IPS-NIHi7 (cell line): Measurements from ENCODE around the gene EPHA10.

Experiments
- DNase-seq: peaks from one replicate; pipeline ENCODE4 v3.0.0; 2012; ENCODE audit warnings: mixed read lengths; ENCODE audit errors: extremely low spot score

The EPHA10 gene

GRCh38 chr1:37764888-37765441 is at the start of gene EPHA10:
TSS of gene EPHA10 (minus strand) at chr1:37765120. CDS start at chr1:37765066, 54 bp downstream.
- peak; percentile 80 for DNase-seq

DNA sequence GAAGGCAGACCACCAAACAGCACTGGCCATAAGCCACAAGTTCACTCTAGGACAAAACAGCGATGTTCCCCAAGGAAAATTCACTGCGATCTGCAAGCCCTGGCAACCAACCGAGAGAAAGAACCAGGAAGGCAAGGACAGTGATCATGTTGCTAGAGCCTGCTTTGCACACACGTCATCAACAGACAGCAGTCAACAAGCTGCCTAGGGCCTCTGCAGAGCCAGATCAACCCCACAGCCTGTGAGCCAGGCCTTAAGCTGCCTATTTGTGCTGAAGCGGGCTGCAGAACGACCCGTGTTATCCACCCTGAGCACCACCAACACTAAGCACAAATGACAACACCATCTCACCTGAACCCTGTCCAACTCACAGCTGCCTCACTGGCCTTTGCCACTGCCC is 49.3 kb upstream of the EPHA10 start:
- DNase-seq: no peak

DNA sequence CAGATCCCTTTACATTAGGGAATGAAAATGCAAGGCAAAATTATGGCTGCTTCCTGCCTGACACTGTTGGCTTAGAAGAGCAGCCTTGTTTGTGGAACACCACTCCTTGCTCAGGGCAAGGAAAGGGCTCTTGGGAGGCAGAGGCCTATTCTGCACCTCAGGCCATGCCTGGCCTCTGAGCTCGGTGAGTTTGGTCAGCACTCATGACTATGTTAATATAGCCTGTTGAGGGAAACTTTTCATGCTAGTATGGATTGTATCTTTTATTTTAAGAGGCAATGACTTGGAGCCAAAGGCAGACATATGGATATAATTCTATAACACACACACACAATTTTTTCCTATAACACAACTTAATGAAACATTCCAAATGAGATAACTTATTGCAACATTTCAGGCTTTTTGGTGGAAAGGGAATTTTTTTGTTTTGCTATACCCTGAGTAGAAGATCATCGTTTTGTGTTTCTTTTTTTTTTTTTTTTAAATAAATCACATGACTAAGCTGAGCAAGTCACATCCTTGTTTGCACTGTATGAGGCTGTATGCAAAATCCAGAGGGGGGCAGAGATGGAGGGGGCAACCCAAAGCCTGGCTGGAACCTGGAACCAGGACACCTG is 48.7 kb upstream of the EPHA10 start:
- no peak for DNase-seq

DNA sequence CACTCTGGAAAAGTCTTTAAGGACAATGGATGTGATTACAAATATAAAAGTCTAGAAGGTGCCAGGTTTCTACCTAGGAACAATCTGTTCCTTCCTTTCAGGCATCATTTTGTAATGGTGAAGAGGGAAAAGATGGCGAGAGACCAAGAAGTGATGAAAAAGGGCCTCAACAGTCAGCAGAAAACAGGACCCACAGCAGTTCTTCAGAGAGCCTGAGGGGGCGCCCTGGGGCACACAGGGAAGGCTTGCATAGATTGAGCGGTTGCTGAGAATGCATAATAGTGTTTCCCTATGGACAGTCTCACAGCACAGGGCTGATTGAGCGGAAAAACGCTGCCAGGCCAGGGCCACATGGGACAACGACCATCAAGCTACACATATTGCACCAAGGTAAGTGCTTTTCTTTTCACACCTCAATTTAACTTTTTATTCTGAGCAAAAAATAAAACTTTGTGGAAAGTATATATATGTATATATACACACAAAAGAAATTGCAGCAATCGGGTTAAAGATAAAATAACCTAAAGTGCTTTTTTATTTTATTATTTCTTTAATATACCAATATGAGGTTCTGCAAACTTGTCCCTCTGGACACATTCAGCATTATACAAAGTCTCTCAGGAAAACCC is 46.2 kb upstream of the EPHA10 start:
- DNase-seq: peak; percentile 78

DNA sequence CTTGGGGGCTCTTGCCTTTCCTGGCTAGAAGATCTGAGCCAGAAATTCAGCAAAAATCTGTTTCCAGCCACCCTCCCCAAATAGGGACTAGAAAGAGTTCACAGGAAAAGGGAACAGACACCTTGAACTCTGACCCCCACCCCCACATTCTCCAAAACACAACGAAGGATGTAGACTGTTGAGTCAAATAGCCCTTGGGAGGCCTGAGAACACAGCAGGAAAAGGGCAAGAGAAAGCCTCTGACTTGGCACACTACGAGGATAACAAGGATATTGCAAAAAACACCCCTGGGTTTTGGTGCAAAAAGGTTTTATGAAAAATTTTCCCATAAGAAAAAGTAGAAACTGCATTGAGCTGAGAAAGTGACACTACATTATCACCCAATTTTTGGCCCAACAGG is 45.0 kb upstream of the EPHA10 start:
- no peak for DNase-seq

GRCh38 chr1:37808369-37809319 is 43.7 kb upstream of the EPHA10 start:
- peak; percentile 88 for DNase-seq

- DNase-seq: peak; percentile 98
These were observed 42.8 kb upstream of the EPHA10 start, which contains the start of the genes C1orf122 and YRDC for GRCh38 chr1:37807555-37808368. TSS of gene C1orf122 (plus strand) at chr1:37807790. CDS start at chr1:37808405, 615 bp downstream. TSS of gene YRDC (minus strand) at chr1:37808208. CDS start at chr1:37808180, 28 bp downstream.

- DNase-seq: no peak
These were observed 42.3 kb upstream of the EPHA10 start for GRCh38 chr1:37807220-37807554.

DNA sequence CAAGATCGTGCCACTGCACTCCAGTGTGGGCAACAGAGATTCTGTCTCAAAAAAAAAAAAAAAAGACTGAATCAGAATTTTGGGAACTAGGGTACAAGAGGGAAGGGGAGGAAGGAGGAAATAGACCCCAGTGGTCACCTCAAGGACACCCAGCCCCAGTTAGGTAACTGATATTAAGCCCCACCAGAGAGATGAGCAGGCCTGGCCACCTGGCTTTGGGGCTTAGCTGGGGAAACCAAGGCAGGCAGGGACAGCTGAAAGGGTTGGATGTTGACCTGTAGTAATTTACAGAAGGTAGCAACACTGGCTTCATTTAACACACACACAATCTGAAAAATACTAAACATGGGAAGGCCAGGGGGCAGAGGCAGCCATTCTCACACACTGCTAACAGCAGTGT is 37.5 kb upstream of the EPHA10 start:
- DNase-seq: no peak

DNA sequence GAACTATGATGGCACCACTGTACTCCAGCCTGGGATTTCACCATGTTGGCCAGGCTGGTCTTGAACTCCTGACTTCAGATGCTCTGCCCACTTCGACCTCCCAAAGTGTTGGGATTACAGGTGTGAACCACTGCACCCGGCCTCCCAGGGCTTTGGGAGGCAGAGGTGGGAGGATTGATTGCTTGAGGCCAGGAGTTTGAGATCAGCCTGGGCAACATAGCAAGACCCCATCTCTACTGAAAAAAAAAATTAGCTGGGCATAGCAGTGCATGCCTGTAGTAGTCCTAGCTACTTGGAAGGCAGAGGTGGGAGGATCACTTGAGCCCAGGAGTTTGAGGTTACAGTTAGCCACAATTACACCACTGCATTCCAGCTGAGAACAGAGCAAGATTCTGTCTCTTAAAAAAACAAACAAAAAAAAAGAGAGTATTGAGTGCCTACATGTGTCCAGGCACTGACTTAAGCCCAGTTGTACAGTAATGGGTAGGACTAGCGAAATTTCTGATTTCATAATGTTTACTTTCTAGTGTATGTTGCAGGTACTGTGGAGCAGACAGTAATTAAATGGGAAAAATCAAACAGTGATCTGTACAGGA is 32.9 kb upstream of the EPHA10 start:
- no peak for DNase-seq

DNA sequence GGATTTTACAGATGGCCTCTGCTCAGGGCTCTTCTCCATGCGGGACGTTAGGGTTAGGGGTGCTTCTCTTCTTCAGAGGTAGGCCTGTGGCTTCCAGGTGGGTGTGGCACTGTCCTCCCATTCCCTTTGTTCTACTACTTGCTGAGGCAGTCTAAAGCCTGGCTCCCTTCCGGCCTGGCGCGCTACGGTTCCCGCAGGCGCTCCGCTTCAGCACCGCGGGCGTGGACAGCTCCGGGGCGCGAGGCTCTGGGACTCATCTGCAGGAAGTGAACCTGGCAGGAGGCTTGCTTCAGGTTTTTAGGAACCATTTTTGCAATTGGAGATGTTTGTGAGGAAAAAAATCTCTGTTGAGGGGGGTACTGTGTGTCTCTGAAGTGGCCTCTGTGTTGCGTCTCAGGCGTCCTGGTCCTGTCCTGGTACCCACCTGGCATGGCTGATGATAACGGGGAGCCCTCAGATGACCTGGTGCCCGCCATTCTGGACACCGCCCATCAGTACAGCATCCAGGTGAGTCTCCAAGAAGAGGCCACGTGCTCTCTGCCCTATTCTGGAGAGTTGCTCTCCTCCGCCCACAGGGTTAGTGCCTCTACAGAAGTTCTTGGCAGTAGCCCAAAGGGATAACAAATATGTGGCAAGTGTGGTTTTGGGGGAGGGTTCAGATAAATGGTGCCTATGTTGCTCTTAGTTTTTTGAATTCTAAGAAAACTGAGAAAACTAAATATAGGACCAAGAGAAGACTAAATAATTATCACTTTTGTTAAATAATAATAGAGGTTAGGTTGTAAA is 30.6 kb upstream of the EPHA10 start:
- peak; percentile 93 for DNase-seq

DNA sequence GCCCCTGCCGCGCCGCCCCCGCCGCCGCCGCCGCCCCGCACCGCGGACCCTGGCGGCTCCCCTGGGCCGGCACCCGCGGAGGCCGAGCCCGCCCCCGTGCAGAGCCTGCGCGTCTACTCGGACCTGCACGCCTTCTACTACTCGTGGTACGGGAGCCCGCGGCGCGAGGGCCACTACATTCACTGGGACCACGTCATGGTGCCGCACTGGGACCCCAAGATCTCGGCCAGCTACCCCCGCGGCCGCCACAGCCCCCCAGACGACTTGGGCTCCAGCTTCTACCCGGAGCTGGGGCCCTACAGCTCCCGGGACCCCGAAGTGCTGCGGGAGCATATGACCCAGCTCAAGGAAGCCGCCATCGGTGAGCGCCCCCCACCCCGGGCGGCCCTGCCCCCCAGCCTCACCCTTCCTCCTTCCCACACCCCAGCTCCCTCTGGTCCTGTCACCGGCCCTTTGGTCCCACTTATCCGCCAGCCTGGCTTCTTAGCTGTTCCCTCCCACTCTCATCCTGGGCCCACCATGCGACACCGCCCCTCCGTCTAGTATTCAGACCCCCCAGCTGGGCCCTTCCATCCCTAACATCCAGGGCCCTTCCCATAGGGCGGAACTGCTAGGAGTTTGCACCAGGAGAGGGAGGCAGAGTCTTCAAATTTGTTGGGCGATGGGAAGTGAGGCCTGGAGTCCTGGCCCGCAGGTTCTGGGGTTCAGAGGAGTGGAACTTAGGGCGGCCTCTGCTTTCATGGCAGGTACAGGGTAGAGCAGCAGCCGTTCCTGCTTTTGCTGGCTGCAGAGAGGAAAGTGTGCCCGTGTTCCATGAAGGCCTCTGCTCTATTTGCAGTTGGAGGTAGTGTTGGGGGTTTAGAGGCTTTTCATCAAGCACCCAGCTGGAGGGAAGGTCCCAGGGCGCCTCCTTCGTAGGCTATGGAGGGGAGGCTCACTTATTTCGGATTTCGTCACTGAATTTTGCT is 29.7 kb upstream of the EPHA10 start:
- DNase-seq: peak; percentile 18

DNA sequence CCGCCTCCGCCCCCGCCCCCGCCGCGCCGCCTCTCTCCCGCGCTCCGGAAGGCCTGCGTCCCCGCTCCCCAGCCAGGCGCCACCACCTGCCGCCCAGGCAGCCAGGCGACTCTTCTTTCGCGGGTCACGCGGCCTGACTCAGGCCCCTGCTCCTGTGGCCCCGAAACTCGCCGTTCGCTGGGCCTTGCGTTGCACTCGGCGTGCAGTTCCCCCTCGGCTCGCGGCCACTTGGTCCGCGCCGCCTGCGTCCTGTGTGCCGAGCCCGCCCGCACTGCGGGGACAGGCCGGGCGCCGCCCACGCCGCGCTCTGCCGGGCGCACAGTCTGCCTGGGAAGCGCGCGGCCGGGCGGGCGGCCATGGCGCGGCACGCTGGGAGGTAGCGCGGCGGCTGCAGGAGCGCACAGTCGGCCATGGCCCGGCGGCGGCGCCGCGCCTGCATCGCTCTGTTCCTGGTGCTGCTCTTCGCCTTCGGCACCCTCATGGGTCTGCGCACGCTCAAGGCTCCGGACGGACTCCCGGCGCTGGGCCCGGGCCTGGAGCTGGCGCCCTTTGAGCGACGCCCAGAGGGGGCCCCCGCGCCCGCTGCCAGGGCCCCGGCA is 29.0 kb upstream of the EPHA10 start, which contains the start of gene MANEAL:
TSS of gene MANEAL (plus strand) at position 75 of the 599 bp plus-strand sequence. CDS start at position 411, 336 bp downstream.
- peak; percentile 74 for DNase-seq

DNA sequence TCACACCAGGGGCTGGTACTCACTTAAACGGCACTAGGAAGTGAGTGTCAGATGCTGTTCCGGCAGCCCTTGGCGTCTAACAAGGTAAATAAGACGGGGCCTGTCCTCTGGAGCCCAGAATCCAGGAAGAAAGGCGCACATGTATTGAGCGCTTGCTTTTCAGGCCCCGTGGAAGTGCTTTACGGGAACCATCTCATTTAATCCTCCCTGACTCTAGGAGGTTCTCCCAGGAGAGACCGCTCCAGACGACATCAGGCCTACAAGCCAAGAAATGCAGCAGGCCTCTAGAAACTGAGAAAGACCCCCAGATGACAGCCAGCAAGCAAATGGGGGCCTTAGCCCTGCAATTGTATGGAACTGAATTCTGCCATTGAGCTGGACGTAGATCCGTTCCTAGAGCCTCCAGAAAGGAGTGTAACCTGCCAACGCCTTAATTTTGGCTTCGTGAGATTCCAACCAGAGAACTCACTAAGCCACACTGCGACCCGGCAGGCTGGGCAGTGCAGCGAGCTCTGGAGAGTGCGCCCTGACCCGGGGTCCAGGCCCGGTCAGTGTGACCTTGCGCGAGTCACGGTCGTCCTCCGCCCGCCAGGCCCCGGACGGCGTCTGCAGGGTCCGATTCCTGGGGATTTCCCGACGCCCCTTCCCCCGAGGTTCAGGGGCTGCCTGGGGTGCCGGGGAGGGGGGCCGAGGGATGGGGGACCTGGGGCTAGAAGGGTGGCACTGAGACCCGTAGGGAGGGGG is 28.2 kb upstream of the EPHA10 start:
- peak; percentile 22 for DNase-seq

- no peak for DNase-seq
These were observed 17.6 kb upstream of the EPHA10 start for GRCh38 chr1:37782491-37782890.

DNA sequence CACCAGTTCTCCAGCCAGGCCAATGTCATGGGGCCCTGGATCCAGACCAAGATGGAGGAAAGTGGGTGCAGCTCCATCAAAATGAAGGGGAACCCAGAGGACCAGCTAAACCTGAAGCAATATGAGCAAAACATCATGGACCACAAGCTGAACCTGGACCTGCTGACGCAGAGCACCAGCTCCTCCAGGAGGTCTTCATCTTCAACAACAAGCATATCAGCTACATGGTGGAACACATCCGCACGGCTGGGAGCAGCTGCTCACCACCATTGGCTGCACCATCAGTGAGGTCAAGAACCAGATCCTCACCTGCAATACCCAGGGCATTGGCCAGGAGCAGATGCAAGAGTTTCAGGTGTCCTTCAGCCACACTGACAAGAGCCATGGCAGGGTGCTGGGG is 13.7 kb upstream of the EPHA10 start:
- no peak for DNase-seq

DNA sequence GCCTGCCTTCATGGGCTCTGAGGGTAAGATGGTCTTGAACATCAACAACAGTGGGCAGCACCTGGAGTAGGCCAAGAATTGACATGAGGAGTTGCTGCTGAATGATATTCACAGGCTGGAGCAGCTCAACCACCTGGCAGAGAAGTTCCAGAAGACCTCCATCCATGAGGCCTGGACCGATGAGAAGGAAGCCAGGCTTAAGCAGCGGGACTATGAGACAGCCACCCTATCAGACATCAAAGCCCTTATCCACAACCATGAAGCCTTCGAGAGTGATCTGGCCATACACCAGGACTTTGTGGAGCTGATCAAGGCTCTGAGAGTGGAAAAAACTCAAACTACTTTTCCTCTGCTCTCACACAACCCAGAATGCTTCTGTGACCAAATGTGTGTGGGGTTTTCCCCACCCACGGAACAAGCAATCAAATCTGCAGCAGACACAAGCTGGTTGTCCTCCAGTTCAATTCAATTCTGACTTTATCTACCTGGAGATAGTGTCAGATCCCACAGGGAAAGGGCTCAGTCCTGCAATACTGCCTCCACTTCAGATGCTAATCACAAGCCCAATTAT is 12.1 kb upstream of the EPHA10 start:
- no peak for DNase-seq
